Stomach (tissue), 9 donors: ENCODE data around the gene SCN9A. TPM values are rescaled to one million over a fixed set of nuclear protein-coding genes. Genes with fewer than 3 reads are reported as not detected.

Experiments used
- DNase-seq, 2 donors: peaks; one replicate each; pipeline versions ENCODE4 v3.0.0 to v3.0.0-alpha.2; 2013 to 2019
- H3K27ac ChIP-seq, 5 donors: fragments of 200-600 bp in 4 of 5; sonication (generic) in 4 of 5; one replicate each; pipeline ENCODE4 v1.5.1; 2013 to 2019; ENCODE audit warnings: mild to moderate bottlenecking in 1 of 5, moderate library complexity in 1 of 5
- H3K27me3 ChIP-seq, 3 donors: fragments of 200-600 bp; sonication (generic); one replicate each; pipeline ENCODE4 v1.5.1; 2017 to 2019; ENCODE audit warnings: mixed run types in 1 of 3
- H3K36me3 ChIP-seq, 4 donors: fragments of 200-600 bp; sonication (generic); 1 replicate in 3 of 4; 2 replicates in 1 of 4; pipeline ENCODE4 v1.5.1; 2016 to 2019
- H3K4me1 ChIP-seq, 4 donors: fragments of 200-600 bp; sonication (generic); one replicate each; pipeline ENCODE4 v1.5.1; 2016 to 2019
- H3K4me3 ChIP-seq, 4 donors: fragments of 200-600 bp; sonication (generic) in 3 of 4; one replicate each; pipeline ENCODE4 v1.5.1; 2016 to 2019; ENCODE audit warnings: mild to moderate bottlenecking in 1 of 4
- H3K9me3 ChIP-seq, 4 donors: fragments of 200-600 bp; sonication (generic); one replicate each; pipeline ENCODE4 v1.5.1; 2016 to 2019
- CTCF ChIP-seq, 7 experiments: fragments of 450-650 bp in 4 of 7; fragments of 200-600 bp in 3 of 7; sonication (generic) in 3 of 7; IDR thresholded peaks; one replicate each; pipeline ENCODE4 v1.5.1; 2016 to 2019; ENCODE audit warnings: antibody characterized with exemption in 7 of 7, control low read depth in 2 of 7, mild to moderate bottlenecking in 1 of 7
- EP300 ChIP-seq: sonication (generic); formaldehyde crosslinking; IDR thresholded peaks from one replicate; pipeline ENCODE4 v1.6.1; 2017; ENCODE audit warnings: antibody characterized with exemption
- POLR2A ChIP-seq, 4 donors: fragments of 450-650 bp; IDR thresholded peaks; one replicate each; pipeline ENCODE4 v1.6.1; 2016; ENCODE audit warnings: antibody characterized with exemption in 4 of 4, control low read depth in 2 of 4, mild to moderate bottlenecking in 1 of 4, moderate library complexity in 1 of 4
- POLR2AphosphoS5 ChIP-seq, 3 donors: sonication (generic); formaldehyde crosslinking; IDR thresholded peaks; one replicate each; pipeline ENCODE4 v1.6.1; 2016; ENCODE audit warnings: antibody characterized with exemption in 3 of 3
- WGBS, 5 donors: extraction: QIAGEN DNeasy Blood & Tissue Kit in 3 of 5; methylation state at CpG; one replicate each; pipeline versions ENCODE4 v1.1.5 to v1.1.7; 2013 to 2018; 5-methylcytosine and 5-hydroxymethylcytosine counted together
- intact Hi-C: fragments of 100-400 bp; cut with DNase I; formaldehyde crosslinking; loops from one replicate; pipeline ENCODE4 v1.15.1; 2023; ENCODE audit warnings: low total_unique reads
- polyA plus RNA-seq, 3 donors: library from polyadenylated mRNA; stranded (reverse); fragments of 200-250 nt; gene quantifications; one replicate each; pipeline ENCODE4 v1.2.3, GENCODE V29; 2013
- total RNA-seq, 5 donors: library from RNA; depleted of rRNA; stranded (reverse); fragments of >200 nt; gene quantifications; one replicate each; pipeline versions ENCODE4 v1.1.0 to v1.2.3, GENCODE V29; 2014 to 2016
- donor health status: healthy with polysubstance abuse.
- donor health status: Bipolar disorder and iron deficiency.
- donor health status: healthy.

Gene SCN9A
- total and polyA plus RNA-seq, 8 donors, result 0.12 to 24.3 (median 1.1) TPM

GRCh38 chr2:166163775-166164174, 212.0 kb downstream of the SCN9A start:
- DNase-seq, result no peak
- no peak overlapping the region for H3K4me3 ChIP-seq
- H3K27ac ChIP-seq, result no peak overlapping the region
- H3K27me3 ChIP-seq, result no peaks in the 10 kb centered on the region
- 24 to 36% (median 33%) methylated on average over 2 of the region's 2 CpGs for WGBS, 5 donors
- no peak for TF ChIP-seq POLR2A (IDR thresholded peaks at IDR 0.05)
- no peak for TF ChIP-seq EP300
- TF ChIP-seq CTCF (IDR thresholded peaks at IDR 0.05), result no peak
- no peak for TF ChIP-seq POLR2AphosphoS5 (IDR thresholded peaks at IDR 0.05)
- no peaks in the 10 kb centered on the region for H3K36me3 ChIP-seq
- H3K9me3 ChIP-seq, result no peaks in the 10 kb centered on the region
- no peaks in the 10 kb centered on the region for H3K4me1 ChIP-seq
- intact Hi-C loops, result no loop called here

GRCh38 chr2:166158546-166158945, 217.2 kb downstream of the SCN9A start:
- H3K4me3 ChIP-seq, result no peak overlapping the region
- H3K4me1 ChIP-seq, result no peaks in the 10 kb centered on the region
- 70 to 95% (median 90%) methylated on average over 2 of the region's 2 CpGs for WGBS, 5 donors
- no peak for TF ChIP-seq POLR2AphosphoS5 (IDR thresholded peaks at IDR 0.05)
- no peak for TF ChIP-seq POLR2A (IDR thresholded peaks at IDR 0.05)
- TF ChIP-seq CTCF (IDR thresholded peaks at IDR 0.05), result no peak
- no peak for TF ChIP-seq EP300
- H3K27me3 ChIP-seq, result no peaks in the 10 kb centered on the region
- H3K9me3 ChIP-seq, result no peaks in the 10 kb centered on the region
- no peak for DNase-seq
- no peak overlapping the region for H3K27ac ChIP-seq
- intact Hi-C loops, result no loop called here
- no peaks in the 10 kb centered on the region for H3K36me3 ChIP-seq

GRCh38 chr2:166157578-166157977, 218.2 kb downstream of the SCN9A start:
- 19 to 57% (median 29%) methylated on average over 2 of the region's 2 CpGs for WGBS, 5 donors
- H3K9me3 ChIP-seq, result no peaks in the 10 kb centered on the region
- H3K36me3 ChIP-seq, result no peaks in the 10 kb centered on the region
- TF ChIP-seq POLR2AphosphoS5 (IDR thresholded peaks at IDR 0.05) (no peak), CTCF (IDR thresholded peaks at IDR 0.05) (no peak), EP300 (no peak), POLR2A (IDR thresholded peaks at IDR 0.05) (no peak)
- H3K27me3 ChIP-seq, result no peaks in the 10 kb centered on the region
- intact Hi-C loops, result no loop called here
- H3K4me1 ChIP-seq, result no peaks in the 10 kb centered on the region
- DNase-seq, result no peak
- no peak overlapping the region for H3K4me3 ChIP-seq
- no peak overlapping the region for H3K27ac ChIP-seq

- Histone ChIP-seq H3K4me1 (no peaks in the 10 kb centered on the region), H3K9me3 (no peaks in the 10 kb centered on the region), H3K27me3 (no peaks in the 10 kb centered on the region), H3K4me3 (no peak overlapping the region), H3K36me3 (no peaks in the 10 kb centered on the region), H3K27ac (no peak overlapping the region)
- TF ChIP-seq CTCF (IDR thresholded peaks at IDR 0.05), result no peak
- no peak for TF ChIP-seq EP300
- TF ChIP-seq POLR2A (IDR thresholded peaks at IDR 0.05), result no peak
- no peak for TF ChIP-seq POLR2AphosphoS5 (IDR thresholded peaks at IDR 0.05)
- intact Hi-C loops, result no loop called here
- 60 to 72% (median 63%) methylated on average over 3 of the region's 3 CpGs for WGBS, 5 donors
- DNase-seq, result no peak
Measured at GRCh38 chr2:166156985-166157490, 218.7 kb downstream of the SCN9A start.
